ENCODE data around the gene DLG2. TPM values are rescaled to one million over a fixed set of nuclear protein-coding genes. Genes with fewer than 3 reads are reported as not detected.

DLG2 gene
- total RNA-seq, 4 donors from 2014 or later: 2.9 to 30.2 (median 22.6) TPM

DNA sequence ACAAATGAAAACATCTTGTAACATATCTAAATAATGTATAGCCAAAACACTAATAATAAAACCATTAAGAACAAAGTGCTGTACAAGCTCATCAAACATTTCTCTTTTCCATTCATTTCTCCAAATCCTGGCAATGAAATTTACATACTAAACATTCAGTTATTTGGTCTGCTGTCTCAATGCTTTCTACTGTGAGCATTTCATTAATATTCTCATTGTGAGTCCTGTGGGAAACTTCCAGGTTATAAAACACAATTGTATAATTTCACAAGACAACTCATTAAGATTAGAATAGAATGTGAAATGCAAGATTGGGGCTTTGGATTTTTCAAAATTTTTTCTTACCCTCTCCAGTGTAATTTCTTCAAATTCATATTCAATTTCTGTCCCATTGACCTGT lies 1464.0 kb downstream of the DLG2 start:
- Histone ChIP-seq H3K4me1 (no peaks in the 10 kb centered on the region), H3K9me3 (no peaks in the 10 kb centered on the region), H3K27me3 (no peaks in the 10 kb centered on the region), H3K4me3 (no peak overlapping the region), H3K36me3 (no peaks in the 10 kb centered on the region), H3K27ac (no peak overlapping the region)
- intact Hi-C loops (cut with DNase I; ENCODE audit: low total_unique reads): no loop called here
- TF ChIP-seq, protein P1, sequence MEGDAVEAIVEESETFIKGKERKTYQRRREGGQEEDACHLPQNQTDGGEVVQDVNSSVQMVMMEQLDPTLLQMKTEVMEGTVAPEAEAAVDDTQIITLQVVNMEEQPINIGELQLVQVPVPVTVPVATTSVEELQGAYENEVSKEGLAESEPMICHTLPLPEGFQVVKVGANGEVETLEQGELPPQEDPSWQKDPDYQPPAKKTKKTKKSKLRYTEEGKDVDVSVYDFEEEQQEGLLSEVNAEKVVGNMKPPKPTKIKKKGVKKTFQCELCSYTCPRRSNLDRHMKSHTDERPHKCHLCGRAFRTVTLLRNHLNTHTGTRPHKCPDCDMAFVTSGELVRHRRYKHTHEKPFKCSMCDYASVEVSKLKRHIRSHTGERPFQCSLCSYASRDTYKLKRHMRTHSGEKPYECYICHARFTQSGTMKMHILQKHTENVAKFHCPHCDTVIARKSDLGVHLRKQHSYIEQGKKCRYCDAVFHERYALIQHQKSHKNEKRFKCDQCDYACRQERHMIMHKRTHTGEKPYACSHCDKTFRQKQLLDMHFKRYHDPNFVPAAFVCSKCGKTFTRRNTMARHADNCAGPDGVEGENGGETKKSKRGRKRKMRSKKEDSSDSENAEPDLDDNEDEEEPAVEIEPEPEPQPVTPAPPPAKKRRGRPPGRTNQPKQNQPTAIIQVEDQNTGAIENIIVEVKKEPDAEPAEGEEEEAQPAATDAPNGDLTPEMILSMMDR (IDR thresholded peaks at IDR 0.05): no peak
- TF ChIP-seq POLR2A (IDR thresholded peaks at IDR 0.05): no peak
- DNase-seq: no peak

DNA sequence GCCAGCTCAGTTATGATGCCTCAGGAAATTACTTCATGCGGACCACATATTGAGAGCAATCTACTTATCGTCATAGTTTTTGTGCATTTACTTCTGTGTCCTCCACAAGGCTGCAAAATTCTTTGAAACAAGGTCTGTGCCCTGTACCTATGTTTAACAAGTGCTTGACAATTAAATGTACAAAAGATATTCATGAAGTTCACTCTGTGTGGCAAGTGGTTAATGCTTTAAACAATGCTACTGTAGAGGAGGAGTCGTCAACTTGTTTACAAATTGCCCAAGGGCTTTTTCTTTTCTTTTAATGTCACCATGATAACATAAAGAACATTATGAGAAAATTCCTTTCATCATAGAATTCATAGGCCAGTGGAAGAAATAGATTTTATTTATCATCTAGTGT lies 1469.5 kb downstream of the DLG2 start:
- no peaks in the 10 kb centered on the region for H3K4me1 ChIP-seq
- TF ChIP-seq POLR2A (IDR thresholded peaks at IDR 0.05): no peak
- TF ChIP-seq, protein P1 (IDR thresholded peaks at IDR 0.05): no peak
- DNase-seq: no peak
- no peak overlapping the region for H3K4me3 ChIP-seq
- no peaks in the 10 kb centered on the region for H3K27me3 ChIP-seq
- no peaks in the 10 kb centered on the region for H3K9me3 ChIP-seq
- intact Hi-C loops (cut with DNase I; ENCODE audit: low total_unique reads): no loop called here
- no peaks in the 10 kb centered on the region for H3K36me3 ChIP-seq
- H3K27ac ChIP-seq: no peak overlapping the region

DNA sequence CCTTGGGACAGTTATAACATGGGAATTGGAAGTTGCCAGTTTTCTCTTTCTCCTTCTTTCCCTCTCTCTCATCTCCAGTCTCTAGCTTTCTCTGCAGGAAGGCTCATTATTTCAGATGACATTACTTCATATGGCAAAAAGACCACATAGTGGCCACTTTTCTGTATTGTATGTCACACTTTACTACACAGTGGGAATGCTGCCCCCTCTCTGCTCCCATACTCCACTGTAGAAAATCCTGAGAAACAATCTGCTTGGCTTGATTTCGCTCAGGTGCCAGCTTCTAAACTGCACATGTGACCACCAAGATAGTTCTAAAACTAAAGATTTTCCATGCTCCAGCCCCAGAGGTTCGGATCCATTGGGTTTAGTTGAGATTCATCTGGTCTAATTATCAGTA lies 1480.3 kb downstream of the DLG2 start:
- Histone ChIP-seq H3K9me3 (no peaks in the 10 kb centered on the region), H3K27me3 (peaks cover 0 to 2% of the 10 kb centered on the region in 2 donors), H3K27ac (no peak overlapping the region), H3K4me3 (no peak overlapping the region), H3K36me3 (no peaks in the 10 kb centered on the region), H3K4me1 (no peaks in the 10 kb centered on the region)
- DNase-seq: no peak
- intact Hi-C loops (cut with DNase I; ENCODE audit: low total_unique reads): no loop called here
- TF ChIP-seq POLR2A (IDR thresholded peaks at IDR 0.05): no peak
- TF ChIP-seq, protein P1 (IDR thresholded peaks at IDR 0.05): no peak

DNA sequence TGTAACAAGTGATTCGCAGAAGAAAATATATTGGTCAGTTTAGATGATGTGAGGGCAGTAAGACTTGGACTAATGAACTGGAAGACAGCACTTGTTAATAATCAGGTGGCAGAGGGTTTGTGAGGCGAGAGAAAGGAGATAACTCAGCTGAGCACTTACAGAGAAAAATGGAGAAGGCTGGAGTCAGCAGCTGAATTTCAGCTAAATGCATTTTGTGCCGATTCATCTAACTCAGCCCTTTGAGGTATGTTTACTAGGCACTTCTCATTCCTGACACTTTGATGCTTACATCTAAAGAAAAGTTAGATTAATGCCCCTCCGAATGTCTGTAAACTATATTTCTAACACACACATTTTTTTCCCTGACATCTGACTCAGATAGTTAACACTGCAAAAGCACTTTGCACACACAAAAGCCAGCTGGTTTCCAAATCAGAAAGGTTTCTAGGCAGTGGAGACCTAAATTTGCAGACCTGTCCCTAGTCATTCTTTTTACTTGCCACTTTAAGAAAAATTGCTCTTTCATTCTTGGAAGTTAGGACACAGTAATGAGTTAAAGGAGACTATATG lies 1481.4 kb downstream of the DLG2 start:
- intact Hi-C loops (cut with DNase I; ENCODE audit: low total_unique reads): no loop called here
- H3K36me3 ChIP-seq: no peaks in the 10 kb centered on the region
- no peak overlapping the region for H3K27ac ChIP-seq
- DNase-seq: no peak
- H3K27me3 ChIP-seq: no peaks in the 10 kb centered on the region
- H3K9me3 ChIP-seq: no peaks in the 10 kb centered on the region
- H3K4me3 ChIP-seq: no peak overlapping the region
- TF ChIP-seq POLR2A (IDR thresholded peaks at IDR 0.05): no peak
- TF ChIP-seq, protein P1 (IDR thresholded peaks at IDR 0.05): no peak
- no peaks in the 10 kb centered on the region for H3K4me1 ChIP-seq

DNA sequence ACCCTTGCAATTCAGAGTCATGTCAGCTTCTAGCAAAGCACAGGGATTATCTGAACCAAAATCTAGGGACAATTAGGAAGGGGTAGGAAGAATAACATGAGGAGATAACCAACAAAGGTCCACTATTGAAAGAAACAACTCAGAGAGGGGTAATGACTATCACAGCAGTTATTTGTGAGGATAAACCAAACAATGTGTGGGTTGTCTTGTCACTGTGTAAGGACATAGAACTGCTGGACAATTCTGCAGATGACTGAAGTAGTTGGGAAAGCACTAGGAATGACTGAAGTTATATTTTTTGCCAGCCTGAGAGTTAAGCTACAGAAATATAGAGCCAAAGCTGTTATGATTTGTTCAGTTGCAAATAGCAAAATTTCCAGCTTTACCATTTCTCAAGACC lies 1482.6 kb downstream of the DLG2 start:
- Histone ChIP-seq H3K27me3 (no peaks in the 10 kb centered on the region), H3K4me3 (no peak overlapping the region), H3K9me3 (no peaks in the 10 kb centered on the region), H3K36me3 (no peaks in the 10 kb centered on the region), H3K4me1 (no peaks in the 10 kb centered on the region), H3K27ac (no peak overlapping the region)
- TF ChIP-seq, protein P1 (IDR thresholded peaks at IDR 0.05): no peak
- TF ChIP-seq POLR2A (IDR thresholded peaks at IDR 0.05): no peak
- DNase-seq: no peak
- intact Hi-C loops (cut with DNase I; ENCODE audit: low total_unique reads): no loop called here

Data from uterus (tissue), 4 donors.